HEK293 (cell line): ENCODE results near the gene SLC29A3.

Experiments used
- ELK4 ChIP-seq: IDR thresholded peaks from 2 replicates; pipeline ENCODE4 v1.6.1; 2011; ENCODE audit warnings: mild to moderate bottlenecking, low read depth, low read length, borderline replicate concordance
- INSM2 ChIP-seq: fragments of 450-650 bp; formaldehyde crosslinking; IDR thresholded peaks from 2 replicates; pipeline ENCODE4 v1.5.1; 2016; ENCODE audit warnings: missing biosample characterization, missing genetic modification characterization
- KLF1 ChIP-seq: fragments of 450-650 bp; formaldehyde crosslinking; IDR thresholded peaks from 2 replicates; pipeline ENCODE4 v1.5.1; 2016; ENCODE audit warnings: missing biosample characterization, missing genetic modification characterization
- KLF7 ChIP-seq: fragments of 450-650 bp; formaldehyde crosslinking; IDR thresholded peaks from 2 replicates; pipeline ENCODE4 v1.5.1; 2016; ENCODE audit warnings: missing biosample characterization, missing genetic modification characterization, borderline replicate concordance
- PATZ1 ChIP-seq: fragments of 450-650 bp; formaldehyde crosslinking; IDR thresholded peaks from 2 replicates; pipeline ENCODE4 v1.5.1; 2016; ENCODE audit warnings: missing biosample characterization, missing genetic modification characterization
- PRDM2 ChIP-seq: fragments of 450-650 bp; formaldehyde crosslinking; IDR thresholded peaks from 2 replicates; pipeline ENCODE4 v1.5.1; 2016; ENCODE audit warnings: missing biosample characterization, missing genetic modification characterization, borderline replicate concordance
- SP3 ChIP-seq: fragments of 450-650 bp; formaldehyde crosslinking; IDR thresholded peaks from 2 replicates; pipeline ENCODE4 v1.5.1; 2016; ENCODE audit warnings: missing biosample characterization, missing genetic modification characterization
- ZBTB1 ChIP-seq: fragments of 450-650 bp; formaldehyde crosslinking; IDR thresholded peaks from 2 replicates; pipeline ENCODE4 v1.5.1; 2016; ENCODE audit warnings: missing biosample characterization, missing genetic modification characterization
- ZBTB10 ChIP-seq: fragments of 450-650 bp; formaldehyde crosslinking; IDR thresholded peaks from 2 replicates; pipeline ENCODE4 v1.5.1; 2016; ENCODE audit warnings: missing biosample characterization, missing genetic modification characterization
- ZEB2 ChIP-seq: fragments of 450-650 bp; formaldehyde crosslinking; IDR thresholded peaks from 2 replicates; pipeline ENCODE4 v1.5.1; 2016; ENCODE audit warnings: missing biosample characterization, missing genetic modification characterization
- ZNF223 ChIP-seq: fragments of 450-650 bp; formaldehyde crosslinking; IDR thresholded peaks from 2 replicates; pipeline ENCODE4 v1.5.1; 2016; ENCODE audit warnings: missing biosample characterization, missing genetic modification characterization
- ZNF341 ChIP-seq: fragments of 450-650 bp; formaldehyde crosslinking; IDR thresholded peaks from 2 replicates; pipeline ENCODE4; 2016; ENCODE audit warnings: low read depth, missing biosample characterization, missing genetic modification characterization
- ZNF670 ChIP-seq: fragments of 450-650 bp; formaldehyde crosslinking; IDR thresholded peaks from 2 replicates; pipeline ENCODE4 v1.5.1; 2016; ENCODE audit warnings: missing biosample characterization, missing genetic modification characterization, low read depth
- ZNF692 ChIP-seq: fragments of 450-650 bp; formaldehyde crosslinking; IDR thresholded peaks from 2 replicates; pipeline ENCODE4 v1.5.1; 2016; ENCODE audit warnings: missing biosample characterization, missing genetic modification characterization
- ZNF768 ChIP-seq: fragments of 450-650 bp; formaldehyde crosslinking; IDR thresholded peaks from 2 replicates; pipeline ENCODE4 v1.5.1; 2018; ENCODE audit warnings: missing biosample characterization, mild to moderate bottlenecking, missing genetic modification characterization
- ZSCAN5A ChIP-seq: fragments of 450-650 bp; formaldehyde crosslinking; IDR thresholded peaks from 2 replicates; pipeline ENCODE4 v1.5.1; 2016; ENCODE audit warnings: missing biosample characterization, missing genetic modification characterization

Gene SLC29A3

GRCh38 chr10:71269301-71270288, 49.5 kb upstream of the SLC29A3 start (continued):
- peak; percentile 85 for TF ChIP-seq PATZ1 (tag by site-specific recombination)
- no peak for TF ChIP-seq ZNF692
- 0 out of 2 replicates have a peak, but pooled peaks have one; percentile 24 for TF ChIP-seq ZNF341 (tag by site-specific recombination)
- TF ChIP-seq ZNF223 (tag by site-specific recombination) = no peak
- TF ChIP-seq ZBTB1 (tag by site-specific recombination) = no peak
- peak; percentile 29; the same call in 1 of the 2 replicates for TF ChIP-seq SP3 (tag by site-specific recombination)
- no peak for TF ChIP-seq ELK4
- peak; percentile 91 for TF ChIP-seq ZEB2
- peak; percentile 79 for TF ChIP-seq KLF1
- no peak for TF ChIP-seq ZNF670 (tag by site-specific recombination)
- no peak for TF ChIP-seq PRDM2
- TF ChIP-seq ZNF768 (tag by site-specific recombination) = peak; percentile 88
- TF ChIP-seq KLF7 (tag by site-specific recombination) = 0 out of 2 replicates have a peak, but pooled peaks have one; percentile 30
- 0 out of 2 replicates have a peak, but pooled peaks have one; percentile 33 for TF ChIP-seq INSM2 (tag by site-specific recombination)
- TF ChIP-seq ZBTB10 = 0 out of 2 replicates have a peak, but pooled peaks have one; percentile 29
- no peak for TF ChIP-seq ZSCAN5A
